ENCODE data around the gene PNLIPRP3. TPM values are rescaled to one million over a fixed set of nuclear protein-coding genes. Genes with fewer than 3 reads are reported as not detected.
A peak's percentile ranks its signal among the peaks of the same experiment; 100 is the strongest.
"Not testable (repeated sequence)": the region's sequence is repeated elsewhere in the genome, so short reads cannot be mapped to it uniquely, and the experiment has no call there.

PNLIPRP3 gene
- polyA plus RNA-seq, result not detected

- no peak within 1 kb of the TSS for H3K4me3 Mint-ChIP-seq
Observed at GRCh38 chr10:116427671-116428070, at the start of gene PNLIPRP3. TSS of gene PNLIPRP3 (plus strand) at chr10:116427847. CDS start at chr10:116428013, 166 bp downstream.

GRCh38 chr10:116382290-116382689, 45.4 kb upstream of the PNLIPRP3 start:
- Mint-ChIP-seq H3K27ac (no peak overlapping the region), H3K27me3 (peaks cover 1% of the 10 kb centered on the region), H3K4me3 (no peak overlapping the region), H3K9me3 (no peaks in the 10 kb centered on the region), H3K4me1 (no peaks in the 10 kb centered on the region), H3K36me3 (no peaks in the 10 kb centered on the region)

More at GRCh38 chr10:116427671-116428070, at the start of gene PNLIPRP3:
- no peaks in the 10 kb centered on the region for H3K36me3 Mint-ChIP-seq
- no peaks in the 10 kb centered on the region for H3K27me3 Mint-ChIP-seq
- H3K4me1 Mint-ChIP-seq, result no peaks in the 10 kb centered on the region
- H3K27ac Mint-ChIP-seq, result no peak within 1 kb of the TSS
- H3K9me3 Mint-ChIP-seq, result no peaks in the 10 kb centered on the region

- H3K27me3 Mint-ChIP-seq, result peaks cover 1% of the 10 kb centered on the region
- H3K4me3 Mint-ChIP-seq, result no peak overlapping the region
- H3K4me1 Mint-ChIP-seq, result no peaks in the 10 kb centered on the region
- no peaks in the 10 kb centered on the region for H3K36me3 Mint-ChIP-seq
- no peak overlapping the region for H3K27ac Mint-ChIP-seq
- H3K9me3 Mint-ChIP-seq, result no peaks in the 10 kb centered on the region
Observed at GRCh38 chr10:116385311-116385710, 42.3 kb upstream of the PNLIPRP3 start.

GRCh38 chr10:116385994-116386809, 41.4 kb upstream of the PNLIPRP3 start:
- Mint-ChIP-seq H3K27me3 (peaks cover 1% of the 10 kb centered on the region), H3K9me3 (no peaks in the 10 kb centered on the region), H3K4me1 (no peaks in the 10 kb centered on the region), H3K27ac (no peak overlapping the region), H3K36me3 (no peaks in the 10 kb centered on the region), H3K4me3 (peak overlapping the region in 1 of 4 donors; percentile 7)

GRCh38 chr10:116393246-116393831, 34.3 kb upstream of the PNLIPRP3 start:
- H3K27ac Mint-ChIP-seq, result not testable (repeated sequence)

GRCh38 chr10:116395223-116395985, 32.2 kb upstream of the PNLIPRP3 start:
- H3K4me3 Mint-ChIP-seq, result no peak overlapping the region
- H3K9me3 Mint-ChIP-seq, result peaks cover 0 to 3% (median 0%) of the 10 kb centered on the region in 3 donors
- H3K4me1 Mint-ChIP-seq, result peaks cover 0 to 2% (median 0%) of the 10 kb centered on the region in 3 donors
- H3K27me3 Mint-ChIP-seq, result peaks cover 2% of the 10 kb centered on the region
- H3K36me3 Mint-ChIP-seq, result no peaks in the 10 kb centered on the region
- H3K27ac Mint-ChIP-seq, result no peak overlapping the region

More at GRCh38 chr10:116393246-116393831, 34.3 kb upstream of the PNLIPRP3 start:
- H3K4me3 Mint-ChIP-seq, H3K4me1 Mint-ChIP-seq, H3K27me3 Mint-ChIP-seq, H3K9me3 Mint-ChIP-seq, H3K36me3 Mint-ChIP-seq: not testable (repeated sequence)

- peaks cover 0 to 2% (median 0%) of the 10 kb centered on the region in 3 donors for H3K4me1 Mint-ChIP-seq
- peaks cover 0 to 3% (median 0%) of the 10 kb centered on the region in 3 donors for H3K9me3 Mint-ChIP-seq
- H3K27me3 Mint-ChIP-seq, result peaks cover 2% of the 10 kb centered on the region
- no peak overlapping the region for H3K4me3 Mint-ChIP-seq
- H3K36me3 Mint-ChIP-seq, result no peaks in the 10 kb centered on the region
- no peak overlapping the region for H3K27ac Mint-ChIP-seq
Observed at GRCh38 chr10:116398224-116398623, 29.4 kb upstream of the PNLIPRP3 start.

- Mint-ChIP-seq H3K27me3 (peaks cover 2% of the 10 kb centered on the region), H3K4me3 (no peak overlapping the region), H3K4me1 (no peaks in the 10 kb centered on the region), H3K9me3 (peaks cover 0 to 3% (median 3%) of the 10 kb centered on the region in 3 donors), H3K27ac (no peak overlapping the region), H3K36me3 (no peaks in the 10 kb centered on the region)
Observed at GRCh38 chr10:116402858-116403257, 24.8 kb upstream of the PNLIPRP3 start.

GRCh38 chr10:116403740-116404250, 23.9 kb upstream of the PNLIPRP3 start:
- no peaks in the 10 kb centered on the region for H3K36me3 Mint-ChIP-seq

GRCh38 chr10:116408719-116409118, 18.9 kb upstream of the PNLIPRP3 start:
- H3K4me3 Mint-ChIP-seq, result no peak overlapping the region
- H3K27me3 Mint-ChIP-seq, result no peaks in the 10 kb centered on the region
- H3K4me1 Mint-ChIP-seq, result peaks cover 0 to 3% (median 2%) of the 10 kb centered on the region in 3 donors
- H3K36me3 Mint-ChIP-seq, result no peaks in the 10 kb centered on the region
- peaks cover 0 to 3% (median 3%) of the 10 kb centered on the region in 3 donors for H3K9me3 Mint-ChIP-seq
- peak overlapping the region in 1 of 3 donors; percentile 14 for H3K27ac Mint-ChIP-seq

More at GRCh38 chr10:116403740-116404250, 23.9 kb upstream of the PNLIPRP3 start:
- Mint-ChIP-seq H3K27me3 (no peaks in the 10 kb centered on the region), H3K4me1 (peaks cover 0 to 3% (median 0%) of the 10 kb centered on the region in 3 donors), H3K27ac (no peak overlapping the region), H3K4me3 (no peak overlapping the region), H3K9me3 (peaks cover 0 to 3% (median 3%) of the 10 kb centered on the region in 3 donors)

GRCh38 chr10:116410351-116410750, 17.3 kb upstream of the PNLIPRP3 start:
- peaks cover 0 to 3% (median 3%) of the 10 kb centered on the region in 3 donors for H3K9me3 Mint-ChIP-seq
- H3K4me3 Mint-ChIP-seq, result no peak overlapping the region
- H3K36me3 Mint-ChIP-seq, result no peaks in the 10 kb centered on the region
- peaks cover 0 to 3% (median 2%) of the 10 kb centered on the region in 3 donors for H3K4me1 Mint-ChIP-seq
- H3K27me3 Mint-ChIP-seq, result no peaks in the 10 kb centered on the region
- H3K27ac Mint-ChIP-seq, result no peak overlapping the region

- H3K27ac Mint-ChIP-seq, result no peak overlapping the region
- no peaks in the 10 kb centered on the region for H3K27me3 Mint-ChIP-seq
- H3K9me3 Mint-ChIP-seq, result no peaks in the 10 kb centered on the region
- H3K36me3 Mint-ChIP-seq, result no peaks in the 10 kb centered on the region
- no peak overlapping the region for H3K4me3 Mint-ChIP-seq
- no peaks in the 10 kb centered on the region for H3K4me1 Mint-ChIP-seq
Observed at GRCh38 chr10:116417821-116418220, 9.8 kb upstream of the PNLIPRP3 start.

GRCh38 chr10:116418389-116418788, 9.3 kb upstream of the PNLIPRP3 start:
- Mint-ChIP-seq H3K27ac (no peak overlapping the region), H3K36me3 (no peaks in the 10 kb centered on the region), H3K9me3 (no peaks in the 10 kb centered on the region), H3K27me3 (no peaks in the 10 kb centered on the region), H3K4me3 (no peak overlapping the region), H3K4me1 (no peaks in the 10 kb centered on the region)

- Mint-ChIP-seq H3K27me3 (no peaks in the 10 kb centered on the region), H3K27ac (no peak overlapping the region), H3K9me3 (no peaks in the 10 kb centered on the region), H3K4me3 (no peak overlapping the region), H3K36me3 (no peaks in the 10 kb centered on the region), H3K4me1 (no peaks in the 10 kb centered on the region)
Observed at GRCh38 chr10:116421815-116422214, 5.8 kb upstream of the PNLIPRP3 start.
